Ovary (tissue), 3 donors: Measurements from ENCODE around the gene CACNA1C.

Experiments
- POLR2A ChIP-seq: fragments of 450-650 bp; IDR thresholded peaks from one replicate; pipeline ENCODE4 v1.6.1; 2017; ENCODE audit warnings: antibody characterized with exemption, mild to moderate bottlenecking, moderate library complexity
- TF ChIP-seq, protein P1 (sequence below), 3 donors: fragments of 450-650 bp in 2 of 3; fragments of 200-600 bp in 1 of 3; IDR thresholded peaks; one replicate each; pipeline versions ENCODE4 v1.5.1 to v1.8.0; 2016 to 2022; ENCODE audit warnings: antibody characterized with exemption in 3 of 3, mild to moderate bottlenecking in 1 of 3
- donor health status: DM: no; HTN: no; CAD: no.

DNA sequence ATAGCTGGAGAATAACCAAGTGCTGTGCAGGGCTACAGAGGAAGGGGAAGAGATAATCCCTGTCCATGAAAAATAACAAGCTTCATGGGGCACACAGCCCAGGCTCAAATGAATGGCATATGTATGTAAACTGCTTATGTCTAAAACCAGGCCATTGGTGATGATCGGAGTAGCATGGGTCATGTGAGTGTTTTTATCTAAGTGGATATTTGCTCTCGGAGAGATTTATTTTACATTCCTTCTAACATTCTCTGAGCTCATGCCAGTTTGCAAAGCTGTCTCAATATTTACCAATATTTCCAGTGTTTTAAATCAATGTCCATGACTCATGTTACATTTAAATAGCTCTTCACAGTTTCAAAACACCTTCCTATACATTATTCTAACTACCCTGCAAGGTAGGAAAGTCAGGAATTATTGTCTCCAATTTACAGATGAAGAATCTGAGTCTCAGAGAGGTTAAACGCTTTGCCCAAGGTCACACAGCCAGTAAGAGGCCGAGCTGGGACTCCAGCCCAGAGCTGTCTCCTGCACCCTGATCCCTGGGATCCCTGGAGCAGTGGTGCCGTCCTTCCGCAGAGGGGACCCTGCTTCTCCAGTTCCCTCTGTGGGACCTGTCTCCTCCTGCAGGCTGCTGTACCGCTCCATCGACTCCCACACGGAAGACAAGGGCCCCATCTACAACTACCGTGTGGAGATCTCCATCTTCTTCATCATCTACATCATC lies 555.3 kb downstream of the CACNA1C start:
- no peak for TF ChIP-seq POLR2A
- TF ChIP-seq, protein P1, sequence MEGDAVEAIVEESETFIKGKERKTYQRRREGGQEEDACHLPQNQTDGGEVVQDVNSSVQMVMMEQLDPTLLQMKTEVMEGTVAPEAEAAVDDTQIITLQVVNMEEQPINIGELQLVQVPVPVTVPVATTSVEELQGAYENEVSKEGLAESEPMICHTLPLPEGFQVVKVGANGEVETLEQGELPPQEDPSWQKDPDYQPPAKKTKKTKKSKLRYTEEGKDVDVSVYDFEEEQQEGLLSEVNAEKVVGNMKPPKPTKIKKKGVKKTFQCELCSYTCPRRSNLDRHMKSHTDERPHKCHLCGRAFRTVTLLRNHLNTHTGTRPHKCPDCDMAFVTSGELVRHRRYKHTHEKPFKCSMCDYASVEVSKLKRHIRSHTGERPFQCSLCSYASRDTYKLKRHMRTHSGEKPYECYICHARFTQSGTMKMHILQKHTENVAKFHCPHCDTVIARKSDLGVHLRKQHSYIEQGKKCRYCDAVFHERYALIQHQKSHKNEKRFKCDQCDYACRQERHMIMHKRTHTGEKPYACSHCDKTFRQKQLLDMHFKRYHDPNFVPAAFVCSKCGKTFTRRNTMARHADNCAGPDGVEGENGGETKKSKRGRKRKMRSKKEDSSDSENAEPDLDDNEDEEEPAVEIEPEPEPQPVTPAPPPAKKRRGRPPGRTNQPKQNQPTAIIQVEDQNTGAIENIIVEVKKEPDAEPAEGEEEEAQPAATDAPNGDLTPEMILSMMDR (IDR thresholded peaks at IDR 0.05): no peak
